ENCODE data around the gene TMEM170A. TPM values are rescaled to one million over a fixed set of nuclear protein-coding genes. Genes with fewer than 3 reads are reported as not detected.

TMEM170A gene
- total and polyA plus RNA-seq, 2 of the 13 experiments (the other 11 are each of a cell fraction or from before 2014, with no cell fraction given): 35.7 to 39.7 TPM

GRCh38 chr16:75471723-75472633 is 7.5 kb upstream of the TMEM170A start (continued):
- TF ChIP-seq ZNF570 (CRISPR knock-in tag; IDR thresholded peaks at IDR 0.05; ENCODE audit: borderline replicate concordance) (0 out of 2 replicates have a peak, but pooled peaks have one; percentile 54), HOXA7 (CRISPR knock-in tag; IDR thresholded peaks at IDR 0.05) (no peak), TOPORS (CRISPR knock-in tag; IDR thresholded peaks at IDR 0.05) (no peak), MAFF (IDR thresholded peaks at IDR 0.05; ENCODE audit: low read depth, low read length) (no peak), ZBTB20 (CRISPR knock-in tag; IDR thresholded peaks at IDR 0.05; ENCODE audit: borderline replicate concordance, low read depth) (no peak), RFX5 (IDR thresholded peaks at IDR 0.05; ENCODE audit: low read depth, low read length) (no peak), ATF4 (CRISPR knock-in tag; IDR thresholded peaks at IDR 0.05) (no peak), KDM5A (IDR thresholded peaks at IDR 0.05; ENCODE audit: borderline replicate concordance, low read length) (no peak), ZNF33B (CRISPR knock-in tag; IDR thresholded peaks at IDR 0.05) (no peak), NCOA2 (CRISPR knock-in tag; IDR thresholded peaks at IDR 0.05) (peak; percentile 45; the same call in 1 of the 2 replicates), ELF4 (CRISPR knock-in tag; IDR thresholded peaks at IDR 0.05; ENCODE audit: borderline replicate concordance) (no peak), ZNF350 (CRISPR knock-in tag; IDR thresholded peaks at IDR 0.05; ENCODE audit: borderline replicate concordance, low read depth) (no peak), KLF9 (CRISPR knock-in tag; IDR thresholded peaks at IDR 0.05; ENCODE audit: low read depth) (no peak), ZSCAN21 (CRISPR knock-in tag; IDR thresholded peaks at IDR 0.05; ENCODE audit: borderline replicate concordance) (no peak), TCF7 (IDR thresholded peaks at IDR 0.05; ENCODE audit: low read depth) (no peak), ZNF296 (CRISPR knock-in tag; conservative IDR thresholded peaks at IDR 0.05) (no peak), SMARCC2 (IDR thresholded peaks at IDR 0.05) (no peak), ZNF484 (CRISPR knock-in tag; IDR thresholded peaks at IDR 0.05; ENCODE audit: borderline replicate concordance, low read depth) (no peak), PAWR (CRISPR knock-in tag; IDR thresholded peaks at IDR 0.05; ENCODE audit: borderline replicate concordance) (no peak), YEATS4 (CRISPR knock-in tag; IDR thresholded peaks at IDR 0.05; ENCODE audit: borderline replicate concordance) (no peak), KDM1A (CRISPR knock-in tag; IDR thresholded peaks at IDR 0.05) (no peak), ZNF44 (CRISPR knock-in tag; IDR thresholded peaks at IDR 0.05) (no peak), REPIN1 (CRISPR knock-in tag; IDR thresholded peaks at IDR 0.05; ENCODE audit: borderline replicate concordance, low read depth) (peak; percentile 56; the same call in 1 of the 2 replicates), ZNF121 (CRISPR knock-in tag; IDR thresholded peaks at IDR 0.05) (no peak), ZSCAN25 (CRISPR knock-in tag; IDR thresholded peaks at IDR 0.05) (no peak)
- TF ChIP-seq, protein P1, sequence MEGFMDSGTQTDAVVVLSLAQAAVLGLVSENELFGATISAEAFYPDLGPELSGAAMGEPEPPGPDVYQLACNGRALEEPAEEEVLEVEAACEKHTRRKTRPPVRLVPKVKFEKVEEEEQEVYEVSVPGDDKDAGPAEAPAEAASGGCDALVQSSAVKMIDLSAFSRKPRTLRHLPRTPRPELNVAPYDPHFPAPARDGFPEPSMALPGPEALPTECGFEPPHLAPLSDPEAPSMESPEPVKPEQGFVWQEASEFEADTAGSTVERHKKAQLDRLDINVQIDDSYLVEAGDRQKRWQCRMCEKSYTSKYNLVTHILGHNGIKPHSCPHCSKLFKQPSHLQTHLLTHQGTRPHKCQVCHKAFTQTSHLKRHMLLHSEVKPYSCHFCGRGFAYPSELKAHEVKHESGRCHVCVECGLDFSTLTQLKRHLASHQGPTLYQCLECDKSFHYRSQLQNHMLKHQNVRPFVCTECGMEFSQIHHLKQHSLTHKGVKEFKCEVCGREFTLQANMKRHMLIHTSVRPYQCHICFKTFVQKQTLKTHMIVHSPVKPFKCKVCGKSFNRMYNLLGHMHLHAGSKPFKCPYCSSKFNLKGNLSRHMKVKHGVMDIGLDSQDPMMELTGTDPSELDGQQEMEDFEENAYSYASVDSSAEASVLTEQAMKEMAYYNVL (CRISPR knock-in tag; IDR thresholded peaks at IDR 0.05; ENCODE audit: borderline replicate concordance): no peak
